Stimulated activated CD4-positive, alpha-beta T cell treated with anti-CD3 and anti-CD28 coated beads, Interleukin-15, amount 100 ng/mL, for 24 hours (primary cell): ENCODE measurements around the gene CUL1.
"Not testable (repeated sequence)": the region's sequence is repeated elsewhere in the genome, so short reads cannot be mapped to it uniquely, and the experiment has no call there.

Experiments
- DNase-seq: peaks from one replicate; pipeline ENCODE4 v3.0.0-alpha.2; 2020

The CUL1 gene

GRCh38 chr7:148698007-148698396 lies 701 bp upstream of the CUL1 start:
- no peak for DNase-seq

DNA sequence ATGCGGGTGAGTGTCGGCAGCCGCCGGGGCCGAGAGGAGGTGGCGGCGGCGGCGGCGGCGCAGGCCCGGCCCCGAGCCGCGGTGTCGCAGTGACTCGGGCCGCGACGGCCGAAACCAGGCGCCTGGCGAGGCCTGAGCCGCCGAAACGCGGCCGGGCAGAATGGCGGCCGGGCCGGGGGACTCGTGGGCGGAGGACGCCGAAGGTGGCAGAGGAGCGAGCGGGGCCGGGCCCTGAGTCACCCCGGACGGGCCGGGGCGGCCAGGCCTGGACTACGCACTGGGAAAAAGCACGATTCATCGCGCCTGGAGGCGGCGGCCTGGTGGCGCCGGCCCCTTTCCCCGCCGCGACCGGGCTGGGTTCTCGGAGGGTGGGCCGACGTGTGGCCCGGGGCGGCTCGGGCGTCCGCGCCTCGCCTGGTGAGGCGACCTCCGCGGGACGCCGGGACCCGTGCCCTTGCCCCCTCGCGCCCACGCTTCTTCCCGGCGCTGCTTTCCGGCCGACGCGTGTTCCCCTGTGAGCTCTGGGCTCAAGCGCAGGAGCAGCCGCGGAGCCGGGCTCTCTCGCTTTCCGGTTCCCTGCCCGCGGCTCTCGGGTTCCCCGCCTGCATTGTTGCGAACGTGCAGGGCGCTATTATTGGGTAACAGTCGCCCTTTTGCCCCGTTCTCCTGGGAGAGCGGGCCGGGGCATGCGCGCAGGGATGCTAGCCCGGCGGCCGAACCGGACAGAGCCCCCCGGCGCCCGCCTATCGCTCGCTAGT lies 500 bp downstream of the CUL1 start:
- peak; percentile 76 for DNase-seq

DNA sequence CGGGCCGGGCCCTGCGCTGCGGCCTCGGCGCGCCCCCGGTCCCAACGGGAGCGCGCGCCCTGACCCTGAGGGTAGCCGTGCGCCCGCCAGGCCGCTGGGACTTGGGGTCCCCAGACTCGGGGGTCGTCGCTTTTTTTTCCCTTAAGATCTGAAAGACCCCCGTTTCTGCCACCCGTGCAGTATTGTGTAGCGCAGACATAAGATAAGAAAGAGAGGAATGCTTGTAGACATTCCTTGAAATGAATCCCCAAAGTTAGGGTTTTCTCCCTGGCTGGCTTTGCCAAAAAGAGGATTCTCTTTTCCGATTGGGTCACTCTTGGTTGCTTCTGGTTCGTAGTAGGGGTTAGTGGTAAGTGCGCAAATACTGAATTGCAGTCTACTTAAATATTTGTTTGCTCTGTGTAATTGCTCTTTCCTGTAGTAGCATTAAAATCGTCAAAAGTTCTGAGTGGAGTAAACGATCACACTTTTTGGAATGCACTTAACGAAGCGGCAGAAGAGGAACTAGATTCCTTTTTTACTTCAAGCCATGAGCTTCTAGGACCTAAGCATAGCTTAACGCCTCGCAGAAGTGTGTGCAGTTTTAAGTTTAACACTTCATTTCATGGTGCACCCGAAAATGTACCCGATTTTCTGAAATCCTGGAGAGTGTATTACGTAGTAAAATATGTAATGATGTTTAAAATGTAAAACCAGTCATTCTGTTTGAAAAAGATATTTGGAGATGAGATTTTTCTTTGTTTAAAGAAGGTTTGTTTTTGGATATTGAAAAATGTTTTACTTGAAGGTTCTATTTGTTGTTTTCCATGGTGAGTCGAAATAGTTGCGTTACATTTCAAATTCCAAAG lies 1.3 kb downstream of the CUL1 start:
- no peak for DNase-seq

DNA sequence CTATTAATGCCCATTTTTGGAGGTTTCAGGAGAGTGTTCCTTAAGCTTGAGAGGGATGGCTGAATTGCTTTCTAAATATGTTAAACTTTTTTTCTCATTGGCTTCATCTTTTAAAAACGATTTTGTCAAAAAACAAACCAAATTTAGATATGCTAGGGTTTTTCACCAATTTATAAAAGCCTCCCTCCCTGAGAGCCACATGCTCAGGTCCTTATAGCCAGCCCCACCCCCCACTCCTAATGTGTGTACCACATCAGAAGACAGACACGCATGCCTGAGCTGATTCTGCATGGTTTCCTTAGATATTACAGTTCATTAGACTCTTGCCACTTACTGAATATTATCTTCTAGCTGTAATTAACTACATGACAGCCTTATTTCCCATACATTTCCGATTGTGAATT lies 2.0 kb downstream of the CUL1 start:
- DNase-seq, result peak; percentile 75

DNA sequence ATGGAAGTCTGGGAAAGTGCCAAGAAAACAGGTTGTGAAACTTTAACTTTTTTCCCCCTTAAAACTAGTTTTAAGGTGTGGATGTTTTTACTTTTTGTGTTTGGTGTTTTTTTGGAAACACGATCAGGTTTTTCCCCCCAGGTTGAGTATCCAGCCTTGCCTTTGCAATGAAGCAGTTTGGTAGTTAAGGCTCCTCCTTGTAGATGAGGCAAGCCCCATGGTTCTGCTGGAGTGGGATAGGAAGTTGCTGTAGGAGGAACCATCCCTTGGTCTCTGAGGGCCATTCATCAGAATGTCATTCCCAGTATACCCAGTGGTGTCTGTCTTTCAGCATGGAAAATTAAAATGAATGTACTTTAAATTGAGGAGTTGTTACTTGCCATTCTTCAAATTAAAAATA lies 2.7 kb downstream of the CUL1 start:
- no peak for DNase-seq

DNA sequence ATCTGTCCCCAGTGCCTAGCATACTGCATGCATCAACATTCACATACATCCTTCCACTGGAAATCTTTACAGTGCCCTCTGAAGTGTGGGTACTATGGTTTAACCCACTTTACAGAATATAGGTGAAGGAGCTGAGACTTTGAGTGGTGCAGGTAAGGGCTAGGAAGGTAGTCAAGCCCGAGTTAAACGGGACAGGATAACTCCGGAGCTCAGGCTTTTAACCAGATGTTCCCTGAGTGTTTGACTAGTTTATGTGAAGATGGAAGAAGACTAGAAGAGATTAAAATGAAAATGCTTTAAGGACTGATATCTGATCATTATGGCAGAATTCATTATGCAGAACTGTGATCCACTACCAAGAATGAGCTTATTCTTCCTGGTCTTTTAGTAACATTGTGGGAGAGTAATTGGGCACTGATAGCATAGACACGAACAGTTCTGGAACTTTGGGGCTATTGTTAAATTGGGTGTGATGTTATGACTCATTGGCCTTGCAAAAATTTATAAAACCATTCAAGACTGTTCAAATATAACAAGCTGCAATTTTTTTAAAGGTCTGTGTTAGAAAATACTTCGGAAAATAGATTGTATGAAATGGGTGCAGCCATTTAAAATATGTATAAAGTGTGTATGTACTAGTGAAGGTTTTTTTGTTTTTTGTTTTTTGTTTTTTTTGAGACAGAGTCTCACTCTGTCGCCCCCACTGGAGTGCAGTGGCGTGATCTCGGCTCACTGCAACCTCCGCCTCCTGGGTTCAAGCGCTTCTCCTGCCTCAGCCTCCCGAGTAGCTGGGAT lies 4.4 kb downstream of the CUL1 start:
- no peak for DNase-seq

- not testable (repeated sequence) for DNase-seq
Measured at GRCh38 chr7:148703671-148703962, 4.9 kb downstream of the CUL1 start.

GRCh38 chr7:148704189-148704588 lies 5.5 kb downstream of the CUL1 start:
- DNase-seq, result no peak

DNA sequence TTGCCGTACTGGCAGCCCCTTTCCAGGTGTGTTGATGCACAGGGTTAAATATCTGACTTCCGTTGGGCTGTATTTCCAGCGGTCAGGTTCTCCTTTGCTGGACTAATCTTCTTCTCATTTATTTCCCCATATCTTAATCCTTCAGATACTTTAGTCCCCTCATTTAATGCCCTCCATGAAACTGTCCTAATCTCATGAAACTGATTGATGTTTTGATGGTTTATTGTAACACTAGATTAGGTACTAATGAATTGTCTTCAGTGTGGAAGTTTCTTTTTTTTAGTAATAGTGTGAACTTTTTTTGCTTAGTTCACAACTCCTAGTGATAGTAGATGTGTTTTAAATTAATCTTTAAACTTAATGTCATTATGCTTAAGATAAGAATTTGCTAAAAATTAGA lies 6.3 kb downstream of the CUL1 start:
- DNase-seq, result no peak

- no peak for DNase-seq
Measured at GRCh38 chr7:148706368-148706767, 7.7 kb downstream of the CUL1 start.

DNA sequence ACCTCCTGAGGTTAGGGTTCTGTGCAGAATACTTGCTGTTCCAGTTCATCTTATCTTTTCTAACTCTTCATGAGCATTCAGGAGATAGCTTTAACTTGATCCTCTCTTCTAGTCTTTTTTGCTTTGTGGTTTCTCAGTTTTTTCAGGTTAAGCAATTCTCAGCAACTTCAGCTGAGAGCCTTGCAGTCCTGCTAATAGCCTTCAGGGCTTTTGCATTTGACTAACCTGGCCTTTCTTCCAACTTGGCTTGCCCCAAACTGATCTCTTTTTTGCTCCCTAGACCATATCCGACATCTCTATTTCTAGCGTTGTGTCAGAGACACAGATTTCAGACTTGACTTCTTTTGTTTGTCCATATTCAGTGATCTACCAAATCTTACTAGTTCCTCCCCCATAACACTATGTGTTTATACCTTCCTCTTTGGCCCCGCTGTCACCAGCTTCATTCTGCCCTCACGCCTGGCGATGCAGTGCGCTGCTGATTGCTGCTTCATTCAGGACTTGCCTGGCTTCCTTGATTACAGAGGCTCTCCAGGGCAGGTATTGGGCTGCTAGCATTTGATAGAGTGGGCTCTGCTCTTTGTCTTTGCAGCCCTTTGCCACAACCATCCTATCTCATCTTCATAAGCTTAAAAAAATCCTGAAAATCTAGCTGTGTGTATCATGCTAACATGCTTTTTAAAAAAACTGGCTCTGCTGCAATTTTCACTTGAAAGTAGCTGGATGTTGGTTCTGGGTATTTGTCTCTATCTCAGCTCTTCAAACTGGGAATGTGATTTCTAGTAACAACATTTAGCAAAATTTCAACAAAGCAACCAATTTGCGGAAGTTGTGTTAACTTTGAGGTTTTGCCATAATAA lies 9.6 kb downstream of the CUL1 start:
- no peak for DNase-seq

DNA sequence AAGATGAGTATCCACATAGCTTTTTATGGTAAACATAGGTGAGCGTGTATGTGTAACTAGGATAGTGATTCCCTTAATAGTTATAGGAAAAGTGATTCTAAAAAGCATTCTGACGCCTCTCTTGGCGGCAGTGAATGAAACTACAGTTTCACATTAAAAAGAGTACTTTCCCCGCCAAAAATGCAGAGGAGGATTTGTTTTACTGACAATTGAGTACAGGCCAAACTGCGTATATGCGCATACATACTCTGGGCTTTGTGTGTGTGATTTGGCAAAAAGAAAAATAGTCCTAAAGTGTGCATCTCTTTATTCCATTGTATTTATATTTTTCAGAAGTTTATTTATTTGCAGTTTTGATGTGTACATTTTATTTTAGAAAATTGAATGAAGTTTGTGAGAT lies 10.3 kb downstream of the CUL1 start:
- DNase-seq, result no peak

- DNase-seq, result not testable (repeated sequence)
Measured at GRCh38 chr7:148710426-148710825, 11.7 kb downstream of the CUL1 start.

DNA sequence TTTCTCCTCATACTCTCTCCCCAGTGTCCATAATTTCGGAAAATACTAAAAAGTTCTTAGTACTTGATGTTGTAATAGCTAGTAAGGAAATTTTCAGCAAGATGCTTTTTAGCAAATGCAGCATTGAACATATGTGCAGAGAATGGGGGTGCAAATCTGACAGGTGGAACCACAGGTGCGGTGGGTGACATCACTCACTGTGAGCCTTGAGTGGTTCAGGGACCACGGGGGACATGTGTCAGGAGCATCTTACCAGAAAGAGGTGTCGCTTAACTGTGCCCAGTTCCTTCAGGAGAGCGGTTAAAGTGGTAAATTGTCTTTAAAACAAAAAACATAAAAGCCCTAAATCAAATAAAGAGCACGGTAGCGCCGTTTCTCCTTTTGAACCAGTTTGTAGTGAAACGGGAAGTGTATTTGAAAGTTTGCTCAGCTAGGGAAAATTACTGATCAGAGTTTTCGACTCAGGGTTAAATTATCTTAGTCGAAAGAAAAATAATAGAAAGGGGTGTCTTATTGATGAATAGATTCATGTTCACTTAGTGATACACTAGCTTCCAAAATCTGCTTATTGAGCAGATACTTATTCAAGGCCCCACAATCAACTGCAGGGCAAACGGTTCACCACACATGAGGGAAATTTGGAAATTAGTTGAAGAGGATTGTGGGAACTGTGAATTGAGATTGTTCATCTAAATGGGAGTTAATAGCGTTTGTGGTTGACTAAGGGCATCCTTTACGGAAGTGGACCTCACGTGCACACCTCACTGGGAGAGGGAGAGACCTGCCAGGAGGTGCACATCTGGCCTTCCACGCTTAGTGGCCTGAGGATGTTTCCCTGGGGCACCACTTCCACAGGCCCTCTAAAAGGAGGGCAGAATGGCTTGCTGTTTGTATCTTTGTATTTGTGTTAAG lies 12.7 kb downstream of the CUL1 start:
- no peak for DNase-seq

DNA sequence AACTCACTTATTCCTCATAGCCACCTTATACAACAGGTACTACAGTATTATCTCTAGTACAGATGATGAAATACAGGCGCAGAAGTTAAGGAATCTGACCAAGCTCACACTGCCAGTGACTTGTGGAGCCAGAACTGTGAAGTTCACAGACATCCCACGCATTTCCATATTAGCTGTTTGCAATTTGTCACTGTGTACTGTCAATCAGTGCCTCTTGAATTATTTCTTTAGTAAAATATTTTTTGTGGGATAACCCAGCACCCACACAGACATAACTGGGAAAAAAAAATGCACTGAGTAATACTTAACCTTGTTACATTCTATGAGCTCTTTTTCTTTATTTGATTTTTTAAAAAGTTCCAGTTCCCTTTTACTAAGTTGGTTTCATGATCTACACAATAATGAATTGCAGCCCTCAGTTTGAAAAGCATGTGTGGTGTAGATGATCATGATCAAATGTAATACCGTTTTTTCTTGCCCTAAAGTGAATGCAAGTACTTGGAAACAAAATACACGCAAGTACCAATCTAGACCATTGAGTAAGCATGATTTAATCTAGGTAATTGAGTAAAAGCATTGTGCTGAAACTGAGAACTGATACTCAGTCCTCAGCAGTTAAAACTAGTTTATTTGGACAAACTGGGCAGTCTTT lies 14.1 kb downstream of the CUL1 start:
- DNase-seq, result no peak

DNA sequence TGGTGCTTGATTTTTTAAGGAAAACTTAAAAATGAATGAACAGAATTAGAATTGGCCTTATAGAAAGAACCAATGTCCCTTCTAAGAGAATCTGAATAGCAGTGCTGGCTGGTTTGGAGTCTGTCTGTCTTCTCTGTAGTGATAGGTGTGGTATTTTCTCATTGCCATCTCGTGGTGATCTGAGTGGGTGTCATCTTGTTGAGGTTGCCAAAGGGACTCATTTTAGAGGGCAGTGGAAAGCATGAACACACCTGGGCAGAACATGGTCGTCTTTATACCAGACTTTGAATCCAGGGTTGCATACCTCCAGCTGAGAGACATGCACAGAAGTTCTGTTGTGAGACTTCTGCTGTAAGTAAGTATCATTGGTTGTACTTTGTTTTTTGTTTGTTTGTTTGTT lies 15.8 kb downstream of the CUL1 start:
- DNase-seq, result no peak

GRCh38 chr7:148715027-148715426 lies 16.3 kb downstream of the CUL1 start:
- no peak for DNase-seq

GRCh38 chr7:148717266-148717793 lies 18.6 kb downstream of the CUL1 start:
- DNase-seq, result no peak

DNA sequence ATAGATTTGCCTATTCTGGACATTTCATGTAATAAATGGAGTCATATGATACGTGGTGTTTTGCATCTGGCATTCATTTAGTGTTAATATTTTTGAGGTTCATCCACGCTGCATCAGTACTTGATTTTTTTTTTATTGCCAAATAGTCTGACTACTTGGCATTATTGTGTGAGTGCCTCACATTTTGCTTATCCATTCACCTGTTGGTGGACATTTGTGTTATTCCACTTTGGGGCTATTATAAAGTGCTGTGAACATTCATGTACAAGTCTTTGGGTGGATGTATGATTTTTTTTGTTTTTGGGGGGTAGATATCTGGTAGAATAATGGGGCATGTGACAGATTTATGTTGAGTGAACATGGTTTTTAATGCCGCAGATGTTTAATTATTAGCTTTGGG lies 19.7 kb downstream of the CUL1 start:
- DNase-seq, result no peak

DNA sequence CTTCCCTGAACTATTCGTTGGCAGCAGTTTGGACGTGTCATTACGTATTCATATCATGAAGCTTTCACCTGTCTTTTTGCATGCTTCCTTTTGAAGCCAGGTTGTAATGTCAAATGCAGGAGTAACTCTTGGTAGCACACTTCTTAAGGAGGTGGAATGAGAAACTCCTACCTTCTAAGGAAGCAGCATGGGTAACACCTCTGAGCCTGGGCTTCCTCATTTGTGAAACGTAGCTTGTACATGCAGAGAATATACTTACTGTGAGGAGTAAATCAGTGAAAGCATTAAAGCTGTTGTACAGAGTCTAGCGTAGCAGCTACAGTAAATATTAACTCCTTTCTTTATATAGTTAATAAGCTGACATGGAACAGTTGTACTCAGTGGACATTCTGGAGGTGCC lies 21.1 kb downstream of the CUL1 start:
- no peak for DNase-seq

- DNase-seq, result no peak
Measured at GRCh38 chr7:148720472-148720871, 21.8 kb downstream of the CUL1 start.
